ENCODE measurements around the gene PSMB7.

The PSMB7 gene

GRCh38 chr9:124377551-124378406, 37.5 kb downstream of the PSMB7 start:
- DNase-seq: no peak

- no peak for DNase-seq
These were observed 38.9 kb downstream of the PSMB7 start for GRCh38 chr9:124376329-124376728.

- DNase-seq: no peak
These were observed 39.5 kb downstream of the PSMB7 start for GRCh38 chr9:124375726-124376125.

- no peak for DNase-seq
These were observed 41.4 kb downstream of the PSMB7 start for GRCh38 chr9:124373851-124374250.

GRCh38 chr9:124373386-124373785, 41.9 kb downstream of the PSMB7 start:
- no peak for DNase-seq

- DNase-seq: no peak
These were observed 43.2 kb downstream of the PSMB7 start for GRCh38 chr9:124372038-124372437.

- no peak for DNase-seq
These were observed 44.2 kb downstream of the PSMB7 start for GRCh38 chr9:124370896-124371582.

GRCh38 chr9:124369231-124369797, 45.9 kb downstream of the PSMB7 start:
- no peak for DNase-seq

GRCh38 chr9:124368692-124369091, 46.5 kb downstream of the PSMB7 start:
- DNase-seq: no peak

GRCh38 chr9:124366476-124367220, 48.6 kb downstream of the PSMB7 start:
- no peak for DNase-seq

- no peak for DNase-seq
These were observed 50.2 kb downstream of the PSMB7 start for GRCh38 chr9:124365036-124365435.

GRCh38 chr9:124364141-124364540, 51.1 kb downstream of the PSMB7 start:
- DNase-seq: no peak

GRCh38 chr9:124363326-124364096, 51.7 kb downstream of the PSMB7 start:
- no peak for DNase-seq

- no peak for DNase-seq
These were observed 54.1 kb downstream of the PSMB7 start for GRCh38 chr9:124361128-124361527.

GRCh38 chr9:124359855-124360678, 55.2 kb downstream of the PSMB7 start:
- no peak for DNase-seq

GRCh38 chr9:124359426-124359825, 55.8 kb downstream of the PSMB7 start:
- no peak for DNase-seq

GRCh38 chr9:124358631-124359030, 56.6 kb downstream of the PSMB7 start:
- no peak for DNase-seq

- DNase-seq: no peak
These were observed 57.4 kb downstream of the PSMB7 start for GRCh38 chr9:124357721-124358361.

GRCh38 chr9:124356745-124357390, 58.4 kb downstream of the PSMB7 start:
- DNase-seq: no peak
